Activated CD4-positive, alpha-beta T cell treated with anti-CD3 and anti-CD28 coated beads, Interleukin-10, Interleukin-2, amounts not matched to agents 100 ng/mL and 50 ng/mL, durations not matched to agents 16 hours and 8 hours (primary cell): ENCODE measurements around the gene DCBLD2.

ENCODE experiments used
- DNase-seq: peaks from one replicate; pipeline ENCODE4 v3.0.0-alpha.2; 2020

DCBLD2 gene

GRCh38 chr3:98827221-98827920 is 74.1 kb downstream of the DCBLD2 start:
- no peak for DNase-seq

GRCh38 chr3:98826126-98826525 is 75.4 kb downstream of the DCBLD2 start:
- DNase-seq, result no peak

GRCh38 chr3:98824256-98824655 is 77.2 kb downstream of the DCBLD2 start:
- DNase-seq, result no peak

- DNase-seq, result no peak
Observed at GRCh38 chr3:98823791-98824190, 77.7 kb downstream of the DCBLD2 start.

- no peak for DNase-seq
Observed at GRCh38 chr3:98821063-98821462, 80.4 kb downstream of the DCBLD2 start.

- peak; percentile 48 for DNase-seq
Observed at GRCh38 chr3:98817547-98818041, 83.9 kb downstream of the DCBLD2 start.

GRCh38 chr3:98814817-98815420 is 86.6 kb downstream of the DCBLD2 start:
- DNase-seq, result no peak

GRCh38 chr3:98812851-98813374 is 88.6 kb downstream of the DCBLD2 start:
- peak; percentile 13 for DNase-seq

- no peak for DNase-seq
Observed at GRCh38 chr3:98811048-98811447, 90.4 kb downstream of the DCBLD2 start.

- no peak for DNase-seq
Observed at GRCh38 chr3:98809557-98809956, 91.9 kb downstream of the DCBLD2 start.

GRCh38 chr3:98808071-98808470 is 93.4 kb downstream of the DCBLD2 start:
- DNase-seq, result no peak

GRCh38 chr3:98807561-98807960 is 93.9 kb downstream of the DCBLD2 start:
- no peak for DNase-seq

- DNase-seq, result no peak
Observed at GRCh38 chr3:98807011-98807410, 94.5 kb downstream of the DCBLD2 start.

GRCh38 chr3:98806521-98806920 is 95.0 kb downstream of the DCBLD2 start:
- DNase-seq, result no peak

GRCh38 chr3:98805571-98805970 is 95.9 kb downstream of the DCBLD2 start:
- DNase-seq, result no peak

GRCh38 chr3:98801043-98801747 is 100.3 kb downstream of the DCBLD2 start:
- DNase-seq, result no peak

- no peak for DNase-seq
Observed at GRCh38 chr3:98800401-98800800, 101.1 kb downstream of the DCBLD2 start.

- DNase-seq, result no peak
Observed at GRCh38 chr3:98799479-98799878, 102.0 kb downstream of the DCBLD2 start.

- no peak for DNase-seq
Observed at GRCh38 chr3:98798820-98799219, 102.7 kb downstream of the DCBLD2 start.

GRCh38 chr3:98797905-98798304 is 103.6 kb downstream of the DCBLD2 start:
- no peak for DNase-seq

- no peak for DNase-seq
Observed at GRCh38 chr3:98796334-98796733, 105.2 kb downstream of the DCBLD2 start.

GRCh38 chr3:98793971-98794370 is 107.5 kb downstream of the DCBLD2 start:
- DNase-seq, result no peak
